ENCODE results near the gene SLC11A2. TPM values are rescaled to one million over a fixed set of nuclear protein-coding genes. Genes with fewer than 3 reads are reported as not detected.

Gene SLC11A2
- total RNA-seq, 1 experiment from 2014 or later = 47.9 TPM

GRCh38 chr12:50991291-50991690 is 34.9 kb downstream of the SLC11A2 start:
- Histone ChIP-seq H2BK20ac (ENCODE audit: low read depth, low read length, poor library complexity, severe bottlenecking) (no peak overlapping the region), H3K14ac (ENCODE audit: insufficient read depth, low read length) (no peak overlapping the region), H3K23ac (ENCODE audit: insufficient read length, low read depth, low read length) (no peak overlapping the region), H2AFZ (ENCODE audit: low read length) (no peak overlapping the region), H2BK5ac (ENCODE audit: insufficient read length, low read length) (no peak overlapping the region), H4K91ac (ENCODE audit: insufficient read length, low read depth, low read length) (no peak overlapping the region), H4K5ac (ENCODE audit: insufficient read length, low read depth, low read length) (no peak overlapping the region), H3K27me3 (ENCODE audit: insufficient read depth, low read length) (no peaks in the 10 kb centered on the region), H3K79me2 (ENCODE audit: insufficient read depth, low read length) (no peaks in the 10 kb centered on the region), H2BK120ac (ENCODE audit: low read depth, low read length, poor library complexity, severe bottlenecking) (no peak overlapping the region), H3K23me2 (ENCODE audit: insufficient read length, low read depth, low read length, poor library complexity, severe bottlenecking) (no peaks in the 10 kb centered on the region), H3K27ac (ENCODE audit: insufficient read length, low read depth, low read length) (no peak overlapping the region), H2BK15ac (ENCODE audit: low read depth, low read length) (no peak overlapping the region), H3K9ac (ENCODE audit: extremely low read depth, insufficient read length, low read length) (no peak overlapping the region), H3K4me1 (ENCODE audit: insufficient read depth, low read length) (no peaks in the 10 kb centered on the region), H4K20me1 (ENCODE audit: control insufficient read depth, insufficient read depth, insufficient read length) (no peaks in the 10 kb centered on the region), H3K56ac (ENCODE audit: insufficient read length, low read depth, low read length) (no peak overlapping the region), H3K4ac (ENCODE audit: low read depth, low read length) (no peak overlapping the region), H3K18ac (ENCODE audit: insufficient read length, low read depth, low read length) (no peak overlapping the region), H3K79me1 (ENCODE audit: insufficient read depth, low read depth, low read length, poor library complexity, severe bottlenecking) (no peaks in the 10 kb centered on the region), H3T11ph (ENCODE audit: low read length) (no peak overlapping the region), H4K8ac (replicated peaks; ENCODE audit: insufficient read length, low read depth, low read length) (no peak overlapping the region), H3K4me2 (ENCODE audit: insufficient read depth, insufficient read length, low read length) (no peak overlapping the region), H3K9me3 (ENCODE audit: control insufficient read depth, low read depth, low read length) (no peaks in the 10 kb centered on the region), H2AK5ac (ENCODE audit: insufficient read length, low read length) (no peak overlapping the region), H2BK12ac (ENCODE audit: insufficient read length, low read depth, low read length) (no peak overlapping the region)
- TF ChIP-seq CTCF (conservative IDR thresholded peaks at IDR 0.05) = no peak
- no CpG with 5 or more reads among the region's 6 CpGs for WGBS (ENCODE audit: extremely low coverage, insufficient read length, low lambda C conversion rate)
- no peak for DNase-seq
- Mint-ChIP-seq H3K4me3 (no peak overlapping the region), H3K36me3 (ENCODE audit: insufficient read depth in 1 of 3, low read depth in 3 of 3) (peaks cover 24 to 68% (median 54%) of the 10 kb centered on the region in 3 experiments; a peak in 6 of 7 replicates), H3K9me3 (no peaks in the 10 kb centered on the region), H3K27ac (no peak overlapping the region), H3K4me1 (peaks cover 0 to 5% of the 10 kb centered on the region in 2 experiments; a peak in 2 of 4 replicates), H3K27me3 (ENCODE audit: low read depth) (no peaks in the 10 kb centered on the region)

Data from H9 (cell line).